Measurements from ENCODE around the gene SFRP5. TPM values are rescaled to one million over a fixed set of nuclear protein-coding genes. Genes with fewer than 3 reads are reported as not detected.

SFRP5 gene
- total RNA-seq, 1 donor from 2014 or later, result not detected

- Histone ChIP-seq H2AFZ (replicated peaks) (no peak overlapping the region), H4K20me1 (ENCODE audit: low read depth) (peaks cover 18% of the 10 kb centered on the region), H3K9ac (no peak overlapping the region), H3K79me2 (ENCODE audit: low read depth) (no peaks in the 10 kb centered on the region), H3K36me3 (no peaks in the 10 kb centered on the region), H3K27me3 (no peaks in the 10 kb centered on the region), H3K4me3 (no peak overlapping the region), H3K9me3 (ENCODE audit: low read depth) (no peaks in the 10 kb centered on the region), H3K27ac (no peak overlapping the region), H3K4me1 (no peaks in the 10 kb centered on the region), H3K4me2 (no peak overlapping the region), H3F3A (ENCODE audit: low read depth) (no peaks in the 10 kb centered on the region)
- Mint-ChIP-seq H3K9me3 (no peaks in the 10 kb centered on the region), H3K4me3 (no peak overlapping the region), H3K36me3 (peaks cover 15% of the 10 kb centered on the region), H3K27me3 (ENCODE audit: insufficient read depth, low read depth) (peaks cover 4% of the 10 kb centered on the region), H3K27ac (no peak overlapping the region), H3K4me1 (no peaks in the 10 kb centered on the region)
- DNase-seq (ENCODE audit: low spot score), result no peak
- no peak for TF ChIP-seq EZH2 (IDR thresholded peaks at IDR 0.05)
- TF ChIP-seq EZH2phosphoT487 (IDR thresholded peaks at IDR 0.05), result no peak
- TF ChIP-seq, protein P1, sequence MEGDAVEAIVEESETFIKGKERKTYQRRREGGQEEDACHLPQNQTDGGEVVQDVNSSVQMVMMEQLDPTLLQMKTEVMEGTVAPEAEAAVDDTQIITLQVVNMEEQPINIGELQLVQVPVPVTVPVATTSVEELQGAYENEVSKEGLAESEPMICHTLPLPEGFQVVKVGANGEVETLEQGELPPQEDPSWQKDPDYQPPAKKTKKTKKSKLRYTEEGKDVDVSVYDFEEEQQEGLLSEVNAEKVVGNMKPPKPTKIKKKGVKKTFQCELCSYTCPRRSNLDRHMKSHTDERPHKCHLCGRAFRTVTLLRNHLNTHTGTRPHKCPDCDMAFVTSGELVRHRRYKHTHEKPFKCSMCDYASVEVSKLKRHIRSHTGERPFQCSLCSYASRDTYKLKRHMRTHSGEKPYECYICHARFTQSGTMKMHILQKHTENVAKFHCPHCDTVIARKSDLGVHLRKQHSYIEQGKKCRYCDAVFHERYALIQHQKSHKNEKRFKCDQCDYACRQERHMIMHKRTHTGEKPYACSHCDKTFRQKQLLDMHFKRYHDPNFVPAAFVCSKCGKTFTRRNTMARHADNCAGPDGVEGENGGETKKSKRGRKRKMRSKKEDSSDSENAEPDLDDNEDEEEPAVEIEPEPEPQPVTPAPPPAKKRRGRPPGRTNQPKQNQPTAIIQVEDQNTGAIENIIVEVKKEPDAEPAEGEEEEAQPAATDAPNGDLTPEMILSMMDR (IDR thresholded peaks at IDR 0.05), result no peak
Observed at GRCh38 chr10:97754726-97755125, 17.1 kb downstream of the SFRP5 start.

- H3K4me3 ChIP-seq, result no peak overlapping the region
- H3K4me1 ChIP-seq, result no peaks in the 10 kb centered on the region
- no peak overlapping the region for H2AFZ ChIP-seq (replicated peaks)
- peaks cover 10% of the 10 kb centered on the region for H4K20me1 ChIP-seq (ENCODE audit: low read depth)
- Mint-ChIP-seq H3K4me1 (no peaks in the 10 kb centered on the region), H3K27me3 (ENCODE audit: insufficient read depth, low read depth) (peaks cover 2% of the 10 kb centered on the region), H3K9me3 (no peaks in the 10 kb centered on the region), H3K36me3 (peaks cover 15% of the 10 kb centered on the region), H3K27ac (no peak overlapping the region), H3K4me3 (no peak overlapping the region)
- H3F3A ChIP-seq (ENCODE audit: low read depth), result no peaks in the 10 kb centered on the region
- H3K79me2 ChIP-seq (ENCODE audit: low read depth), result no peaks in the 10 kb centered on the region
- no peaks in the 10 kb centered on the region for H3K9me3 ChIP-seq (ENCODE audit: low read depth)
- no peaks in the 10 kb centered on the region for H3K36me3 ChIP-seq
- H3K27me3 ChIP-seq, result no peaks in the 10 kb centered on the region
- no peak overlapping the region for H3K27ac ChIP-seq
- no peak overlapping the region for H3K9ac ChIP-seq
- no peak for TF ChIP-seq EZH2phosphoT487 (IDR thresholded peaks at IDR 0.05)
- TF ChIP-seq, protein P1 (IDR thresholded peaks at IDR 0.05), result no peak
- TF ChIP-seq EZH2 (IDR thresholded peaks at IDR 0.05), result no peak
- no peak overlapping the region for H3K4me2 ChIP-seq
- no peak for DNase-seq (ENCODE audit: low spot score)
Observed at GRCh38 chr10:97752956-97753355, 18.8 kb downstream of the SFRP5 start.

- Histone ChIP-seq H3K4me3 (no peak overlapping the region), H3K27ac (no peak overlapping the region), H2AFZ (replicated peaks) (no peak overlapping the region), H3K79me2 (ENCODE audit: low read depth) (no peaks in the 10 kb centered on the region), H3K9me3 (ENCODE audit: low read depth) (no peaks in the 10 kb centered on the region), H3F3A (ENCODE audit: low read depth) (no peaks in the 10 kb centered on the region), H3K4me2 (no peak overlapping the region), H4K20me1 (ENCODE audit: low read depth) (no peaks in the 10 kb centered on the region), H3K36me3 (peaks cover 3% of the 10 kb centered on the region), H3K4me1 (no peaks in the 10 kb centered on the region), H3K27me3 (no peaks in the 10 kb centered on the region), H3K9ac (no peak overlapping the region)
- no peak overlapping the region for H3K27ac Mint-ChIP-seq
- no peaks in the 10 kb centered on the region for H3K27me3 Mint-ChIP-seq (ENCODE audit: insufficient read depth, low read depth)
- H3K36me3 Mint-ChIP-seq, result peaks cover 22% of the 10 kb centered on the region
- peaks cover 9% of the 10 kb centered on the region for H3K4me1 Mint-ChIP-seq
- H3K9me3 Mint-ChIP-seq, result no peaks in the 10 kb centered on the region
- no peak for DNase-seq (ENCODE audit: low spot score)
- TF ChIP-seq EZH2 (IDR thresholded peaks at IDR 0.05) (no peak), EZH2phosphoT487 (IDR thresholded peaks at IDR 0.05) (no peak)
- TF ChIP-seq, protein P1 (IDR thresholded peaks at IDR 0.05), result no peak
- no peak overlapping the region for H3K4me3 Mint-ChIP-seq
Observed at GRCh38 chr10:97748116-97748515, 23.7 kb downstream of the SFRP5 start.
